Measurements from ENCODE around the gene FAM162B.

DNA sequence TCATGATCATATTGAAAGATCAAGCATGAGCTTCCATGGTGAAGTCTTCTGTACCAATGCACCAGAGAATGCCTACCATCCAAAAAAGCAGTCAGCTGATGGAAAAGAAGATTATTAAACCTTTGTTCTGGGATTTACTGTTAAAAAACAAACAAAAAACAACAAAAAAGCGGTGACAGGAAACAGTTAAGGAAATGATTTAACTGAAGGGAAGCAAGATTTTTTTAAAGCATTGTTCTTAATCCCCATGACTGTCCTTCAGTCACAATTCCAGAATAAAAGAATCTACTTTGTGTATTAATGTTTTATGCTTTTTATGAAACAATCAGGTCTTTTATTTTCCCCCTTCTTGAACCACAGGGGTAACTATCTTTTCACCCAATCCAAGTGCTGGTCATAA is 23.9 kb downstream of the FAM162B start:
- TF ChIP-seq, protein P1, sequence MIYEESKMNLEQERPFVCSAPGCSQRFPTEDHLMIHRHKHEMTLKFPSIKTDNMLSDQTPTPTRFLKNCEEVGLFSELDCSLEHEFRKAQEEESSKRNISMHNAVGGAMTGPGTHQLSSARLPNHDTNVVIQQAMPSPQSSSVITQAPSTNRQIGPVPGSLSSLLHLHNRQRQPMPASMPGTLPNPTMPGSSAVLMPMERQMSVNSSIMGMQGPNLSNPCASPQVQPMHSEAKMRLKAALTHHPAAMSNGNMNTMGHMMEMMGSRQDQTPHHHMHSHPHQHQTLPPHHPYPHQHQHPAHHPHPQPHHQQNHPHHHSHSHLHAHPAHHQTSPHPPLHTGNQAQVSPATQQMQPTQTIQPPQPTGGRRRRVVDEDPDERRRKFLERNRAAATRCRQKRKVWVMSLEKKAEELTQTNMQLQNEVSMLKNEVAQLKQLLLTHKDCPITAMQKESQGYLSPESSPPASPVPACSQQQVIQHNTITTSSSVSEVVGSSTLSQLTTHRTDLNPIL (CRISPR knock-in tag; IDR thresholded peaks at IDR 0.05; ENCODE audit: low read depth) = no peak
- TF ChIP-seq GLIS3 (CRISPR knock-in tag; IDR thresholded peaks at IDR 0.05) (no peak), CSDC2 (CRISPR knock-in tag; IDR thresholded peaks at IDR 0.05) (no peak)

Measured in SK-N-SH treated with all-trans-retinoic acid at 6 μM for 48 hours (cell line).